NCI-H226 (cell line): ENCODE measurements around the gene ZC3H8.
"Not testable (repeated sequence)": the region's sequence is repeated elsewhere in the genome, so short reads cannot be mapped to it uniquely, and the experiment has no call there.

Experiments
- DNase-seq: peaks from one replicate; pipeline ENCODE4 v3.0.0-alpha.2; 2015

Gene ZC3H8

GRCh38 chr2:112259509-112260294, 4.9 kb upstream of the ZC3H8 start:
- DNase-seq: peak; percentile 27

GRCh38 chr2:112257575-112257974, 2.7 kb upstream of the ZC3H8 start:
- peak; percentile 44 for DNase-seq

GRCh38 chr2:112256654-112257053, 1.8 kb upstream of the ZC3H8 start:
- DNase-seq: no peak

- no peak for DNase-seq
Observed at GRCh38 chr2:112255875-112256274, 1.0 kb upstream of the ZC3H8 start.

- no peak for DNase-seq
Observed at GRCh38 chr2:112253261-112253815, 1.5 kb downstream of the ZC3H8 start.

- no peak for DNase-seq
Observed at GRCh38 chr2:112251271-112251670, 3.6 kb downstream of the ZC3H8 start.

GRCh38 chr2:112244854-112245253, 10.0 kb downstream of the ZC3H8 start:
- no peak for DNase-seq

GRCh38 chr2:112243233-112243632, 11.6 kb downstream of the ZC3H8 start:
- DNase-seq: no peak

GRCh38 chr2:112242384-112242783, 12.5 kb downstream of the ZC3H8 start:
- no peak for DNase-seq

- no peak for DNase-seq
Observed at GRCh38 chr2:112239862-112240261, 15.0 kb downstream of the ZC3H8 start.

GRCh38 chr2:112230371-112230770, 24.5 kb downstream of the ZC3H8 start:
- no peak for DNase-seq

GRCh38 chr2:112229348-112229747, 25.5 kb downstream of the ZC3H8 start:
- peak; percentile 77 for DNase-seq

GRCh38 chr2:112220831-112221230, 34.0 kb downstream of the ZC3H8 start:
- no peak for DNase-seq

GRCh38 chr2:112220186-112220585, 34.7 kb downstream of the ZC3H8 start:
- DNase-seq: no peak

- no peak for DNase-seq
Observed at GRCh38 chr2:112217854-112218253, 37.0 kb downstream of the ZC3H8 start.

- peak; percentile 37 for DNase-seq
Observed at GRCh38 chr2:112216167-112216566, 38.7 kb downstream of the ZC3H8 start.

GRCh38 chr2:112207905-112208304, 46.9 kb downstream of the ZC3H8 start:
- DNase-seq: not testable (repeated sequence)

GRCh38 chr2:112204411-112204810, 50.4 kb downstream of the ZC3H8 start:
- DNase-seq: peak; percentile 24

GRCh38 chr2:112201696-112202430, 53.0 kb downstream of the ZC3H8 start:
- DNase-seq: peak; percentile 32

GRCh38 chr2:112199188-112199587, 55.7 kb downstream of the ZC3H8 start:
- DNase-seq: no peak

GRCh38 chr2:112198780-112199179, 56.1 kb downstream of the ZC3H8 start:
- DNase-seq: no peak

- no peak for DNase-seq
Observed at GRCh38 chr2:112197868-112198267, 57.0 kb downstream of the ZC3H8 start.

GRCh38 chr2:112195950-112196349, 58.9 kb downstream of the ZC3H8 start:
- DNase-seq: no peak

- no peak for DNase-seq
Observed at GRCh38 chr2:112195167-112195766, 59.6 kb downstream of the ZC3H8 start.
